Activated CD8-positive, alpha-beta memory T cell treated with anti-CD3 and anti-CD28 coated beads, Interleukin-2, amount 50 U/mL, for 1 hour (primary cell): ENCODE measurements around the gene IFFO2.

Experiments
- DNase-seq: peaks from one replicate; pipeline ENCODE4 v3.0.0-alpha.2; 2020; ENCODE audit errors: extremely low read depth

The IFFO2 gene

GRCh38 chr1:18950401-18951026, 6.0 kb downstream of the IFFO2 start:
- DNase-seq: no peak

DNA sequence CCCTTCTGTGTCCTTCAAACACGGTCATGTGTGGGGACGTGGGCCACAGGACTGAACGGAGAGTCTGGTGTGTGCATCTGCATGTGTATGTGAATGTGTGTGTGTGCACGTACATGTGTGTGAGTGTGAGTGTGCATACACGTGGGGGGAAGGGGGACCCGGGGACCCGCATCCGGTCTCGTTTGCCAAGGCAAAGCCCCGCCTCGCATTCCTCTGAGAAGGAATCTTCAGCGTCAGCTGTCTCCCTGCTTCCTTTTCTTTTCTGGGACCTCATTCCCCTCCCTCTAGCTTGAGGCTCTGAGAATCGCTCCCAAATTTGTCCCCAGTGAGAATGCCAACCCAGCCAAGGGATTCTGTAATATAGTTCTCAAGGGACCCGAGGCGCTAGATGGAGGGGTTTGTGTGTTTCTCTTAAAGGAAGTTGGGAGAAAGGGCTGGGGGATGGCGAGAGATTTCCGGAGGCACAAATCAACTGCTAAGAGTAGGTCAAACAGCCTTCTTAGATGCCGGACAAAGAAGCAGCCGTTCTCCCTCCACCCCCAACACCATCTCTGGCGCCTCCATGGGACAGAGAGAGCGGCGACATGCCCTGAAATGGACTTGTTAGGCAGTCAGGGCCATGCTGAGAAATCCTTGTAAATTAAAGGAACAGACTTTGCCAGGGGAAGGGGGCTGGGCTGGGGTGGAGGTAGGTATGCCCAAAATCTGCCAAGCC, 6.6 kb downstream of the IFFO2 start:
- DNase-seq: no peak

DNA sequence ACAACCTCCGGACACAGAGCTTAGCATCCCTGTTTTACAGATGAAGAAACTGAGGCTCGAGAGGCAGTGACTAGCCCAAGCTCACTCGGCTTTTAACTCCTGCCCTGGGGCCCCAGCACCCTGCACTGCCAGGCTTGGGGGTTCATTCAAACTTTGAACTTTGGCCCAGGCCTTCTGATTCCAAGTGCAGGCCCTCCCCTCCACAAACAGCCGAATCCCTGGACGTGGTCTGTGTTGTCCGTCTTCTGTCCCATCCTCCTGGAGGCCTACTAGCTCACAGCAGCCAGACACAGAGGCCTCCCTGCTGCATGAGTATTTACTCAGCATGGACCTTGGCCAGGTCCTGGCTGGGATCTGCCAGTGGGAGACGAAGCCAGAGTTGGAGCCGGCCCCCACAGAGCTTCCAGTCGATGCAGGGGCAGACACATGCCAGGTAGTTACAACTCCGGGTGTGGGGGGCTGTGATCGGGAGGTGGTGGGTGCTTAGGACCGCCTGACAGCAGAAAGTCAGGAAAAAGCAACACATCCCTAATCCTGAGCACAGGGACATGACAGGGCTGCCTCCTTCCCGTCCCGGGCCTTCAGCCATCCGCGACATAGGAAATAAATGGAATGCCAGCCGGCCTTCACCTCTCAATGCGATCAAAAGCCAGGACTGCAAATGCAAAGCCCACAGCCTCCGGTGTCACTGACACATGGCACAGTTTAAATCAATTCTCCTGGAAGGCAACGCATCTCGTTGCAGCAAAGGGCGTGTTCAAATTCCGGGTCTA, 7.4 kb downstream of the IFFO2 start:
- no peak for DNase-seq

GRCh38 chr1:18948048-18948912, 8.2 kb downstream of the IFFO2 start:
- DNase-seq: no peak

GRCh38 chr1:18947570-18947969, 8.9 kb downstream of the IFFO2 start:
- no peak for DNase-seq

GRCh38 chr1:18946550-18947381, 9.7 kb downstream of the IFFO2 start:
- DNase-seq: no peak

DNA sequence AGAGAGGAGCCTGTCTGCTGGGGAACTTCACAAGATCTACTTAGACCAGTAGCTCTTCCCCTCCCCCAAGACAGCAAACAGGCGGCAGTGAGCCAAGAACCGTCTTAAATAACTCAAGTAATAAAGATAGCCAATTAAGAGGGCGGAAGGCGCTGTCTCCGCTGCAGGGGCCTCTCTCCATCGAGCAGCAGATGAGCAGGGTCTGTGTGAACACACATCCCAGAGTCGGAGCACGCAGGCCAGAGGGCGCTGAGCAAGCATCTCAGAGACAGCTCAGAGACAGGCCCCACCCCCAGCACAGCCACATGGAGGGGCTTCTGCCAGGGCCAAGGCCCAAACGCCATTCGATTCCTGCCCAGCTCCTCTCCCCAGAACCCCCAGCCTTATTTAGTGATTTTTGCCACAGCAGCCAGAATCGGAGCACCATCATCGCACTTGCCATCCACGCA, 11.1 kb downstream of the IFFO2 start:
- no peak for DNase-seq

GRCh38 chr1:18944810-18945209, 11.7 kb downstream of the IFFO2 start:
- no peak for DNase-seq

GRCh38 chr1:18943914-18944572, 12.4 kb downstream of the IFFO2 start:
- no peak for DNase-seq

GRCh38 chr1:18943162-18943561, 13.3 kb downstream of the IFFO2 start:
- DNase-seq: no peak

- no peak for DNase-seq
Observed at GRCh38 chr1:18942340-18942739, 14.1 kb downstream of the IFFO2 start.

GRCh38 chr1:18941221-18942141, 15.0 kb downstream of the IFFO2 start:
- no peak for DNase-seq

GRCh38 chr1:18940303-18941020, 16.0 kb downstream of the IFFO2 start:
- no peak for DNase-seq

GRCh38 chr1:18939398-18940302, 16.8 kb downstream of the IFFO2 start:
- DNase-seq: no peak

- DNase-seq: no peak
Observed at GRCh38 chr1:18938707-18939070, 17.8 kb downstream of the IFFO2 start.

DNA sequence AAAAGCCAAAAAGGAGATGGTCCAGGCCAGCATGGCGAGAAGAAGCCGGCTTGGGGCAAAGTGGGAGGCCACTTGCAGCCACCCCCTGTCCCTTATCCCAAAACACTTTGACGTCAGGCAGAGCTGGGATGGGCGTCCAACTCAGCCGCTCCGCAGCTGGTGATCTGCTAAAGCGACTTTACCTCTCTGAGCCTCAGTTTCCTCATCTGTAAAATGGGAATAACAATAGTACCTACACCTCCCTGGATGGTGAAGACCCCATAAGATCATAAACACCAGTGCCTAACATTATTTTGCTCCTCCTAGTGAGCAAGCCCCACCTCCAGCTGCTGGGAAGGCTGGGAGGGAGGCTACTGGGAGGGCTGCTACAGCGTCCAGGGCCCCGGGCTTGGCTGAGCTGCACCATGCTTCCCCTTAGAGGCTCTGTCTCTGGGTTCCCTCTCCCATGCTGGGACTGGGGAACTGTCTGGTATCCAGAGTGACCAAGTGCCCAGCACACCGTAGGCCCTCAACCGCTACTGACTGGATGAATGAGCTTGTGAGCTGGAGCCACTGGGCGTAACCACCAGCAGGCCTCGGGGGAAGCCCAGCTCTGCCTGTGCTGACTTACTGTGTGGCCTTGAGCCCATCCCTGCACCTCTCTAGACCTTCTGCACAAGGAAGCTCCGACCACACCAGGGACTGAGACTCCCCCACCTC, 18.3 kb downstream of the IFFO2 start:
- no peak for DNase-seq

DNA sequence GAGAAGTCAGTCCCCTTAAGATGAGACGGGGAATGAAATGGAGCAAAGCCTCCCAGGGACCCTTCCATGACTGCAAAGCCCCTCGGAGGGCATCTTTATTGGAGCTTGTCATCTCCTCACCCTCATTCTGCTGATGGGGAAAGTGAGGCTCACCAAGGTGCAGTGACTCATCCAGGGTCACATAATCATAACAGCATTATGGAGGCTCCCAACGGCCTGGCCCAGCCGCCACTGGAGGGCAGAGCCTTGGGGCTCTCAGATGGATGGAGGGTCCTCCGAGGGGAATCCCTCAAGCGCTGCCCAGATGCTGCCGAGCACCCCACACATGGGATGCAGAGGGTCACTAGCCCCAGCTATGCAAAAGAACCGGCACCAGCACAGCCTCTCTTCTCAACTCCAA, 18.9 kb downstream of the IFFO2 start:
- no peak for DNase-seq
